Frontal cortex (tissue), 4 donors: Measurements from ENCODE around the gene BHLHA9. TPM values are rescaled to one million over a fixed set of nuclear protein-coding genes. Genes with fewer than 3 reads are reported as not detected.

Experiments
- DNase-seq, 2 donors: peaks; one replicate each; pipeline ENCODE4 v3.0.0; 2012; ENCODE audit warnings: low spot score in 2 of 2
- FAIRE-seq: peaks from 2 replicates; lab custom pipeline; 2012; peaks lifted over from hg19 to GRCh38; lab: Jason Lieb, UNC
- total RNA-seq: library from RNA; depleted of rRNA; stranded (reverse); fragments of >200 nt; gene quantifications from one replicate; pipeline ENCODE4 v1.2.3, GENCODE V29; 2014
- donor health status: control.
- donor health status: control.
- donor health status: control.

The BHLHA9 gene
- total RNA-seq, 1 donor from 2014 or later: not detected

GRCh38 chr17:1251866-1252608, 18.2 kb upstream of the BHLHA9 start:
- FAIRE-seq (no peak), DNase-seq (no peak)

GRCh38 chr17:1255041-1255440, 15.2 kb upstream of the BHLHA9 start:
- no peak for DNase-seq

GRCh38 chr17:1256699-1257098, 13.5 kb upstream of the BHLHA9 start:
- DNase-seq (no peak), FAIRE-seq (no peak)

More at GRCh38 chr17:1255041-1255440, 15.2 kb upstream of the BHLHA9 start:
- FAIRE-seq: no peak

GRCh38 chr17:1260086-1260769, 10.0 kb upstream of the BHLHA9 start:
- no peak for DNase-seq
- no peak for FAIRE-seq

GRCh38 chr17:1260770-1261161, 9.5 kb upstream of the BHLHA9 start:
- DNase-seq (no peak), FAIRE-seq (no peak)

- no peak for FAIRE-seq
- no peak for DNase-seq
Observed at GRCh38 chr17:1264196-1264595, 6.0 kb upstream of the BHLHA9 start.

- DNase-seq: no peak
- no peak for FAIRE-seq
Observed at GRCh38 chr17:1267471-1267943, 2.7 kb upstream of the BHLHA9 start.

GRCh38 chr17:1271030-1271423, 783 bp downstream of the BHLHA9 start:
- FAIRE-seq (no peak), DNase-seq (no peak)

GRCh38 chr17:1271441-1271840, 1.2 kb downstream of the BHLHA9 start:
- DNase-seq: no peak
- FAIRE-seq: no peak

- no peak for FAIRE-seq
Observed at GRCh38 chr17:1272701-1273100, 2.5 kb downstream of the BHLHA9 start.

GRCh38 chr17:1273492-1274244, 3.4 kb downstream of the BHLHA9 start:
- no peak for FAIRE-seq
- DNase-seq: no peak

More at GRCh38 chr17:1272701-1273100, 2.5 kb downstream of the BHLHA9 start:
- DNase-seq: no peak

- DNase-seq (no peak), FAIRE-seq (no peak)
Observed at GRCh38 chr17:1274245-1274608, 4.0 kb downstream of the BHLHA9 start.

GRCh38 chr17:1275205-1275961, 5.1 kb downstream of the BHLHA9 start:
- no peak for DNase-seq
- no peak for FAIRE-seq

GRCh38 chr17:1275962-1276736, 5.9 kb downstream of the BHLHA9 start:
- FAIRE-seq (no peak), DNase-seq (peak; percentile 49 to 70)

- DNase-seq: no peak
- no peak for FAIRE-seq
Observed at GRCh38 chr17:1280652-1281051, 10.4 kb downstream of the BHLHA9 start.

GRCh38 chr17:1286379-1287106, 16.3 kb downstream of the BHLHA9 start:
- DNase-seq (no peak), FAIRE-seq (no peak)

GRCh38 chr17:1289695-1290094, 19.5 kb downstream of the BHLHA9 start:
- FAIRE-seq: no peak
- DNase-seq: no peak

GRCh38 chr17:1290676-1291075, 20.4 kb downstream of the BHLHA9 start:
- DNase-seq: no peak
- no peak for FAIRE-seq
